ENCODE data around the gene GPR34. TPM values are rescaled to one million over a fixed set of nuclear protein-coding genes. Genes with fewer than 3 reads are reported as not detected.

Gene GPR34
- total and polyA plus RNA-seq, 9 of the 15 experiments (the other 6 are each of a cell fraction or from before 2014, with no cell fraction given) = 0.13 TPM; not detected in 8

DNA sequence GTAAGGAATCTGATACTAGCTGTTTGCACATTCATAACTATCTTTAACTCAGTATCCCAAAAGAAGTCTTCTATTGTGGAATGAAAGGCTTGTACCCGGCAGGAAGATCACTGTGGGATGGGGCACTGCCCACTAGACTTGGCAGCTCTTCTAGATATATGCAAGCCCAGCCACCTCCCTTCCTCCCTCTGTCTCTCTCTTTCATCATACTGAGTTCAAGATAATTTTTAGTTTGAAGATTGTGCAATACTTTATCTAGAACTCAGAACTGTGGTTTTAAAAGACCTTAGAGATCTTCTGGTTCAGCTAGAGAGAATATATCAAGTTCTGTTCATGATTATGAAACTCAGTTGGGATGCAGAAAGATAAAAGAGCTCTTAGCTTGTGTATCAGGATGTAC is 22.5 kb upstream of the GPR34 start (continued):
- TF ChIP-seq ARNT (IDR thresholded peaks at IDR 0.05) (peak in 1 of 2 experiments; percentile 89; a peak in 2 of 4 replicates), ZNF354B (CRISPR knock-in tag; IDR thresholded peaks at IDR 0.05) (no peak), TAF7 (tag; IDR thresholded peaks at IDR 0.05) (no peak), FOXA3 (CRISPR knock-in tag; conservative IDR thresholded peaks at IDR 0.05 in 1 of 2, IDR thresholded peaks at IDR 0.05 in 1 of 2) (no peak), ILF3 (IDR thresholded peaks at IDR 0.05; ENCODE audit: borderline replicate concordance) (no peak), KLF10 (CRISPR knock-in tag; IDR thresholded peaks at IDR 0.05) (no peak), NCOR1 (IDR thresholded peaks at IDR 0.05) (no peak), MYNN (IDR thresholded peaks at IDR 0.05) (no peak), MYNN (CRISPR knock-in tag; IDR thresholded peaks at IDR 0.05) (no peak), RAD21 (CRISPR knock-in tag; conservative IDR thresholded peaks at IDR 0.05 in 1 of 2, IDR thresholded peaks at IDR 0.05 in 1 of 2) (0 out of 4 replicates have a peak, but pooled peaks of 1 of the 2 experiments have one; percentile 13), MEIS2 (IDR thresholded peaks at IDR 0.05; ENCODE audit: partially characterized antibody) (peak; percentile 24), ZNF589 (CRISPR knock-in tag; IDR thresholded peaks at IDR 0.05; ENCODE audit: low read depth) (0 out of 2 replicates have a peak, but pooled peaks have one; percentile 28), SOX6 (IDR thresholded peaks at IDR 0.05) (peak; percentile 34; the same call in 1 of the 2 replicates), U2AF1 (optimal IDR thresholded peaks at IDR 0.05; ENCODE audit: low read depth, low read length) (no peak), JUND (IDR thresholded peaks at IDR 0.05; ENCODE audit: borderline replicate concordance, low read depth, low read length) (0 out of 2 replicates have a peak, but pooled peaks have one; percentile 13), JUND (tag; IDR thresholded peaks at IDR 0.05; ENCODE audit: borderline replicate concordance, low read depth, low read length) (no peak; the same call in 2 of the 3 replicates)
- TF ChIP-seq, protein P1, sequence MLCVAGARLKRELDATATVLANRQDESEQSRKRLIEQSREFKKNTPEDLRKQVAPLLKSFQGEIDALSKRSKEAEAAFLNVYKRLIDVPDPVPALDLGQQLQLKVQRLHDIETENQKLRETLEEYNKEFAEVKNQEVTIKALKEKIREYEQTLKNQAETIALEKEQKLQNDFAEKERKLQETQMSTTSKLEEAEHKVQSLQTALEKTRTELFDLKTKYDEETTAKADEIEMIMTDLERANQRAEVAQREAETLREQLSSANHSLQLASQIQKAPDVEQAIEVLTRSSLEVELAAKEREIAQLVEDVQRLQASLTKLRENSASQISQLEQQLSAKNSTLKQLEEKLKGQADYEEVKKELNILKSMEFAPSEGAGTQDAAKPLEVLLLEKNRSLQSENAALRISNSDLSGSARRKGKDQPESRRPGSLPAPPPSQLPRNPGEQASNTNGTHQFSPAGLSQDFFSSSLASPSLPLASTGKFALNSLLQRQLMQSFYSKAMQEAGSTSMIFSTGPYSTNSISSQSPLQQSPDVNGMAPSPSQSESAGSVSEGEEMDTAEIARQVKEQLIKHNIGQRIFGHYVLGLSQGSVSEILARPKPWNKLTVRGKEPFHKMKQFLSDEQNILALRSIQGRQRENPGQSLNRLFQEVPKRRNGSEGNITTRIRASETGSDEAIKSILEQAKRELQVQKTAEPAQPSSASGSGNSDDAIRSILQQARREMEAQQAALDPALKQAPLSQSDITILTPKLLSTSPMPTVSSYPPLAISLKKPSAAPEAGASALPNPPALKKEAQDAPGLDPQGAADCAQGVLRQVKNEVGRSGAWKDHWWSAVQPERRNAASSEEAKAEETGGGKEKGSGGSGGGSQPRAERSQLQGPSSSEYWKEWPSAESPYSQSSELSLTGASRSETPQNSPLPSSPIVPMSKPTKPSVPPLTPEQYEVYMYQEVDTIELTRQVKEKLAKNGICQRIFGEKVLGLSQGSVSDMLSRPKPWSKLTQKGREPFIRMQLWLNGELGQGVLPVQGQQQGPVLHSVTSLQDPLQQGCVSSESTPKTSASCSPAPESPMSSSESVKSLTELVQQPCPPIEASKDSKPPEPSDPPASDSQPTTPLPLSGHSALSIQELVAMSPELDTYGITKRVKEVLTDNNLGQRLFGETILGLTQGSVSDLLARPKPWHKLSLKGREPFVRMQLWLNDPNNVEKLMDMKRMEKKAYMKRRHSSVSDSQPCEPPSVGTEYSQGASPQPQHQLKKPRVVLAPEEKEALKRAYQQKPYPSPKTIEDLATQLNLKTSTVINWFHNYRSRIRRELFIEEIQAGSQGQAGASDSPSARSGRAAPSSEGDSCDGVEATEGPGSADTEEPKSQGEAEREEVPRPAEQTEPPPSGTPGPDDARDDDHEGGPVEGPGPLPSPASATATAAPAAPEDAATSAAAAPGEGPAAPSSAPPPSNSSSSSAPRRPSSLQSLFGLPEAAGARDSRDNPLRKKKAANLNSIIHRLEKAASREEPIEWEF (CRISPR knock-in tag; IDR thresholded peaks at IDR 0.05) = no peak
- TF ChIP-seq, protein P2, sequence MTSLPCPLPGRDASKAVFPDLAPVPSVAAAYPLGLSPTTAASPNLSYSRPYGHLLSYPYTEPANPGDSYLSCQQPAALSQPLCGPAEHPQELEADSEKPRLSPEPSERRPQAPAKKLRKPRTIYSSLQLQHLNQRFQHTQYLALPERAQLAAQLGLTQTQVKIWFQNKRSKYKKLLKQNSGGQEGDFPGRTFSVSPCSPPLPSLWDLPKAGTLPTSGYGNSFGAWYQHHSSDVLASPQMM (CRISPR knock-in tag; IDR thresholded peaks at IDR 0.05) = no peak
- TF ChIP-seq, protein P3, sequence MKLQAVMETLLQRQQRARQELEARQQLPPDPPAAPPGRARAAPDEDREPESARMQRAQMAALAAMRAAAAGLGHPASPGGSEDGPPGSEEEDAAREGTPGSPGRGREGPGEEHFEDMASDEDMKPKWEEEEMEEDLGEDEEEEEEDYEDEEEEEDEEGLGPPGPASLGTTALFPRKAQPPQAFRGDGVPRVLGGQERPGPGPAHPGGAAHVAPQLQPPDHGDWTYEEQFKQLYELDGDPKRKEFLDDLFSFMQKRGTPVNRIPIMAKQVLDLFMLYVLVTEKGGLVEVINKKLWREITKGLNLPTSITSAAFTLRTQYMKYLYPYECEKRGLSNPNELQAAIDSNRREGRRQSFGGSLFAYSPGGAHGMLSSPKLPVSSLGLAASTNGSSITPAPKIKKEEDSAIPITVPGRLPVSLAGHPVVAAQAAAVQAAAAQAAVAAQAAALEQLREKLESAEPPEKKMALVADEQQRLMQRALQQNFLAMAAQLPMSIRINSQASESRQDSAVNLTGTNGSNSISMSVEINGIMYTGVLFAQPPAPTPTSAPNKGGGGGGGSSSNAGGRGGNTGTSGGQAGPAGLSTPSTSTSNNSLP (IDR thresholded peaks at IDR 0.05; ENCODE audit: borderline replicate concordance, low read depth, low read length) = no peak
- TF ChIP-seq, protein P4, sequence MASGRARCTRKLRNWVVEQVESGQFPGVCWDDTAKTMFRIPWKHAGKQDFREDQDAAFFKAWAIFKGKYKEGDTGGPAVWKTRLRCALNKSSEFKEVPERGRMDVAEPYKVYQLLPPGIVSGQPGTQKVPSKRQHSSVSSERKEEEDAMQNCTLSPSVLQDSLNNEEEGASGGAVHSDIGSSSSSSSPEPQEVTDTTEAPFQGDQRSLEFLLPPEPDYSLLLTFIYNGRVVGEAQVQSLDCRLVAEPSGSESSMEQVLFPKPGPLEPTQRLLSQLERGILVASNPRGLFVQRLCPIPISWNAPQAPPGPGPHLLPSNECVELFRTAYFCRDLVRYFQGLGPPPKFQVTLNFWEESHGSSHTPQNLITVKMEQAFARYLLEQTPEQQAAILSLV (tag; IDR thresholded peaks at IDR 0.05) = peak; percentile 83

All from K562 (cell line).